WTC11 (cell line): ENCODE data around the gene UROC1. TPM values are rescaled to one million over a fixed set of nuclear protein-coding genes. Genes with fewer than 3 reads are reported as not detected.
A peak's percentile ranks its signal among the peaks of the same experiment; 100 is the strongest.

Experiments used
- ATAC-seq: fragments of 200-7000 bp; cut with Tn5 transposase; 2 replicates; pipeline ENCODE4 v1.10.0; 2021; ENCODE audit warnings: mild to moderate bottlenecking, moderate library complexity
- CTCF ChIA-PET: fragments of 300-600 bp; sonication (Branson Sonifier 250); formaldehyde crosslinking; loops from one replicate; lab custom pipeline; 2021; ENCODE audit warnings: antibody characterized with exemption; lab: Charles Lee
- POLR2A ChIA-PET: fragments of 350-600 bp; sonication (Branson Sonifier 250); formaldehyde crosslinking; loops from one replicate; lab custom pipeline; 2021; ENCODE audit warnings: antibody characterized with exemption; lab: Charles Lee
- DNase-seq: peaks from one replicate; pipeline ENCODE4 v3.0.0; 2021; ENCODE audit warnings: low spot score
- H3K27ac Mint-ChIP-seq: 2 replicates; pipeline ENCODE4 v1.8.0; 2021; ENCODE audit warnings: mixed read lengths
- H3K27me3 Mint-ChIP-seq: 2 replicates; pipeline ENCODE4 v1.8.0; 2021; ENCODE audit warnings: low read depth, mild to moderate bottlenecking, moderate library complexity, mixed read lengths
- H3K36me3 Mint-ChIP-seq: 2 replicates; pipeline ENCODE4 v1.8.0; 2021; ENCODE audit warnings: mixed read lengths
- H3K4me1 Mint-ChIP-seq: 2 replicates; pipeline ENCODE4 v1.8.0; 2022; ENCODE audit warnings: mixed read lengths
- H3K4me3 Mint-ChIP-seq: 2 replicates; pipeline ENCODE4 v1.8.0; 2021; ENCODE audit warnings: mild to moderate bottlenecking, moderate library complexity, mixed read lengths
- H3K9me3 Mint-ChIP-seq: 2 replicates; pipeline ENCODE4 v1.8.0; 2021; ENCODE audit warnings: mixed read lengths
- ATF1 ChIP-seq: sonication (generic); formaldehyde crosslinking; IDR thresholded peaks from 2 replicates; pipeline ENCODE4 v1.8.1; 2023; ENCODE audit warnings: mild to moderate bottlenecking, moderate library complexity, missing genetic modification reagents
- E2F4 ChIP-seq: sonication (generic); formaldehyde crosslinking; IDR thresholded peaks from 2 replicates; pipeline ENCODE4 v1.8.1; 2022; ENCODE audit warnings: low read depth, mild to moderate bottlenecking, moderate library complexity, missing genetic modification reagents, borderline replicate concordance
- ELF4 ChIP-seq: sonication (generic); formaldehyde crosslinking; IDR thresholded peaks from 2 replicates; pipeline ENCODE4 v1.8.1; 2022; ENCODE audit warnings: low read depth, mild to moderate bottlenecking, moderate library complexity, missing genetic modification reagents
- EMX1 ChIP-seq: fragments of 250-450 bp; sonication (Bioruptor Pico); IDR thresholded peaks from 2 replicates; pipeline ENCODE4 v1.8.0; 2021; ENCODE audit warnings: mild to moderate bottlenecking
- ETV6 ChIP-seq: sonication (generic); formaldehyde crosslinking; IDR thresholded peaks from 2 replicates; pipeline ENCODE4 v1.8.1; 2022; ENCODE audit warnings: mild to moderate bottlenecking, missing genetic modification reagents
- MXD4 ChIP-seq: fragments of 250-450 bp; sonication (Bioruptor Pico); IDR thresholded peaks from 2 replicates; pipeline ENCODE4 v1.8.0; 2021; ENCODE audit warnings: mild to moderate bottlenecking, moderate library complexity, borderline replicate concordance
- NFATC4 ChIP-seq: fragments of 250-450 bp; sonication (Bioruptor Pico); IDR thresholded peaks from 2 replicates; pipeline ENCODE4 v1.9.0; 2021; ENCODE audit warnings: mild to moderate bottlenecking
- NFE2L1 ChIP-seq: sonication (generic); formaldehyde crosslinking; IDR thresholded peaks from 2 replicates; pipeline ENCODE4 v1.8.1; 2023; ENCODE audit warnings: missing genetic modification reagents
- NFYB ChIP-seq: sonication (generic); formaldehyde crosslinking; conservative IDR thresholded peaks from 2 replicates; pipeline ENCODE4 v1.8.0; 2022; ENCODE audit warnings: low read depth, missing genetic modification reagents
- NR1H2 ChIP-seq: sonication (generic); formaldehyde crosslinking; IDR thresholded peaks from 2 replicates; pipeline ENCODE4 v1.9.0; 2021; ENCODE audit warnings: mild to moderate bottlenecking, moderate library complexity, missing genetic modification reagents
- NR3C1 ChIP-seq: sonication (generic); formaldehyde crosslinking; conservative IDR thresholded peaks from 2 replicates; pipeline ENCODE4 v1.8.1; 2023; ENCODE audit warnings: low read depth, mild to moderate bottlenecking, missing genetic modification reagents
- RORB ChIP-seq: fragments of 250-450 bp; sonication (Bioruptor Pico); IDR thresholded peaks from 2 replicates; pipeline ENCODE4 v1.9.0; 2021; ENCODE audit warnings: mild to moderate bottlenecking
- SMAD3 ChIP-seq: sonication (generic); formaldehyde crosslinking; IDR thresholded peaks from 2 replicates; pipeline ENCODE4 v1.8.0; 2022; ENCODE audit warnings: missing genetic modification reagents, mild to moderate bottlenecking, borderline replicate concordance
- TCF7 ChIP-seq: sonication (generic); formaldehyde crosslinking; IDR thresholded peaks from 2 replicates; pipeline ENCODE4 v1.8.0; 2022; ENCODE audit warnings: mild to moderate bottlenecking, low read depth, missing genetic modification reagents, moderate library complexity
- TEAD4 ChIP-seq: sonication (generic); formaldehyde crosslinking; IDR thresholded peaks from 2 replicates; pipeline ENCODE4 v1.8.0; 2022; ENCODE audit warnings: mild to moderate bottlenecking, missing genetic modification reagents
- TP53 ChIP-seq: sonication (generic); formaldehyde crosslinking; IDR thresholded peaks from 2 replicates; pipeline ENCODE4 v1.8.1; 2023; ENCODE audit warnings: mild to moderate bottlenecking, missing genetic modification reagents
- ZBTB21 ChIP-seq: sonication (generic); formaldehyde crosslinking; IDR thresholded peaks from 2 replicates; pipeline ENCODE4 v1.8.1; 2023; ENCODE audit warnings: mild to moderate bottlenecking, missing genetic modification reagents, borderline replicate concordance
- ZNF396 ChIP-seq: fragments of 250-450 bp; sonication (Bioruptor Pico); IDR thresholded peaks from 2 replicates; pipeline ENCODE4 v1.8.0; 2021; ENCODE audit warnings: mild to moderate bottlenecking, moderate library complexity, borderline replicate concordance
- ZNF532 ChIP-seq: fragments of 250-450 bp; sonication (Bioruptor Pico); IDR thresholded peaks from 2 replicates; pipeline ENCODE4 v1.9.0; 2021; ENCODE audit warnings: mild to moderate bottlenecking, borderline replicate concordance
- ZNF671 ChIP-seq: fragments of 250-450 bp; sonication (Bioruptor Pico); IDR thresholded peaks from 2 replicates; pipeline ENCODE4 v1.8.0; 2021; ENCODE audit warnings: mild to moderate bottlenecking
- total RNA-seq: library from RNA; stranded (reverse); gene quantifications from 3 replicates; pipeline ENCODE4 v1.2.3, GENCODE V29; 2021
- TF ChIP-seq, protein P1 (sequence below): sonication (generic); formaldehyde crosslinking; IDR thresholded peaks from 2 replicates; pipeline ENCODE4 v1.8.1; 2023; ENCODE audit warnings: mild to moderate bottlenecking, moderate library complexity, missing genetic modification reagents
- TF ChIP-seq, protein P2 (sequence below): sonication (generic); formaldehyde crosslinking; conservative IDR thresholded peaks from 2 replicates; pipeline ENCODE4 v1.8.1; 2022; ENCODE audit warnings: mild to moderate bottlenecking, missing genetic modification reagents
- TF ChIP-seq, protein P3 (sequence below): sonication (generic); formaldehyde crosslinking; IDR thresholded peaks from 2 replicates; pipeline ENCODE4 v1.8.1; 2022; ENCODE audit warnings: missing genetic modification reagents, borderline replicate concordance
- TF ChIP-seq, protein P4 (sequence below): sonication (generic); formaldehyde crosslinking; IDR thresholded peaks from 2 replicates; pipeline ENCODE4 v1.8.1; 2023; ENCODE audit warnings: mild to moderate bottlenecking, missing genetic modification reagents, moderate library complexity
- TF ChIP-seq, protein P5 (sequence below): sonication (generic); formaldehyde crosslinking; IDR thresholded peaks from 2 replicates; pipeline ENCODE4 v1.8.1; 2023; ENCODE audit warnings: mild to moderate bottlenecking, missing genetic modification reagents

UROC1 gene
- total RNA-seq, 1 experiment from 2014 or later = not detected

DNA sequence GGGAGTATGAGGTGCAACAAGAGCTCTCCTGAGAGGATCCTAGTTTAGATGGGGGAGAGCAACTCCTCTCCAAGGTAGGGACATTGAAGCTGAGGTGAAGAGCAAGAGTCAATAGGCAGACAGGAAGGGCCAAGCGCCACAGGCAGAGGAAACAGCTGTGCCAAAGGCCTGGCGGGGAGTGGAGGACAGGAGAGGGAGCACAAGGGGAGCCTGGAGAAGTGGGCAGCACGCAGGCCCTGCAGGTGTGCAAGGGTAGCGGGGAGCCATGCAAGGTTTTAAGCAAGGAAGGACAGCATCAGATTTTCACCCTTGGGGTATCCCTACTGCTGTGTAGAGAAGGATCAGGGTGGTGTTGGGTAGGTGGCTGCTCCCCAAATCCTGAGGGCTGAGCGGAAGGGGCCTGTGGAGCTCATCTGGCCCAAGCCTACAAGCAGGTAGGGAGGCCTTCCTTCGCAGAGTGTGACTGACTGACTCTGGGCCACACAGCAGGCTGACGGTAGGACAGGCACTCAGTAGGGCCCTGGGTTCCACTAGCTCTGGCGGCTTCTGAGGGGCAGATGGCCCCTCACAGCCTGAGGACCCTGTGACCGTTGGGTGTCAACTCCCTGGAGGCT lies 19.6 kb upstream of the UROC1 start:
- ATAC-seq (no peak), DNase-seq (peak; percentile 9)
- ChIA-PET CTCF (no interaction called here), POLR2A (no interaction called here)
- no peaks in the 10 kb centered on the region for H3K9me3 Mint-ChIP-seq
- H3K4me3 Mint-ChIP-seq = no peak overlapping the region
- 0 out of 2 replicates have a peak overlapping the region, but pooled peaks have one; percentile 12 for H3K27ac Mint-ChIP-seq
- TF ChIP-seq NR3C1 (CRISPR knock-in tag) (no peak), TCF7 (CRISPR knock-in tag) (no peak), NR1H2 (CRISPR knock-in tag) (no peak), E2F4 (CRISPR knock-in tag) (no peak), ELF4 (no peak), EMX1 (CRISPR knock-in tag) (no peak), NFE2L1 (CRISPR knock-in tag) (no peak), NFATC4 (CRISPR knock-in tag) (no peak), RORB (CRISPR knock-in tag) (no peak), ZNF532 (no peak), MXD4 (no peak)
- TF ChIP-seq, protein P1, sequence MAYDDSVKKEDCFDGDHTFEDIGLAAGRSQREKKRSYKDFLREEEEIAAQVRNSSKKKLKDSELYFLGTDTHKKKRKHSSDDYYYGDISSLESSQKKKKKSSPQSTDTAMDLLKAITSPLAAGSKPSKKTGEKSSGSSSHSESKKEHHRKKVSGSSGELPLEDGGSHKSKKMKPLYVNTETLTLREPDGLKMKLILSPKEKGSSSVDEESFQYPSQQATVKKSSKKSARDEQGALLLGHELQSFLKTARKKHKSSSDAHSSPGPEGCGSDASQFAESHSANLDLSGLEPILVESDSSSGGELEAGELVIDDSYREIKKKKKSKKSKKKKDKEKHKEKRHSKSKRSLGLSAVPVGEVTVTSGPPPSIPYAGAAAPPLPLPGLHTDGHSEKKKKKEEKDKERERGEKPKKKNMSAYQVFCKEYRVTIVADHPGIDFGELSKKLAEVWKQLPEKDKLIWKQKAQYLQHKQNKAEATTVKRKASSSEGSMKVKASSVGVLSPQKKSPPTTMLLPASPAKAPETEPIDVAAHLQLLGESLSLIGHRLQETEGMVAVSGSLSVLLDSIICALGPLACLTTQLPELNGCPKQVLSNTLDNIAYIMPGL (CRISPR knock-in tag) = no peak
- TF ChIP-seq, protein P2, sequence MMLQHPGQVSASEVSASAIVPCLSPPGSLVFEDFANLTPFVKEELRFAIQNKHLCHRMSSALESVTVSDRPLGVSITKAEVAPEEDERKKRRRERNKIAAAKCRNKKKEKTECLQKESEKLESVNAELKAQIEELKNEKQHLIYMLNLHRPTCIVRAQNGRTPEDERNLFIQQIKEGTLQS (CRISPR knock-in tag) = no peak
- H3K36me3 Mint-ChIP-seq = no peaks in the 10 kb centered on the region
- no peaks in the 10 kb centered on the region for H3K4me1 Mint-ChIP-seq
- no peaks in the 10 kb centered on the region for H3K27me3 Mint-ChIP-seq

GRCh38 chr3:126536126-126536525 lies 18.6 kb upstream of the UROC1 start:
- CTCF ChIA-PET = no interaction called here
- DNase-seq (peak; percentile 2), ATAC-seq (no peak)
- H3K27me3 Mint-ChIP-seq = no peaks in the 10 kb centered on the region
- no peak overlapping the region for H3K27ac Mint-ChIP-seq
- POLR2A ChIA-PET = interaction anchor here (0.5 kb wide), 1 partner anchor 351 kb away, joined by 3 read pairs; no protein-coding TSS in a partner anchor
- H3K4me1 Mint-ChIP-seq = no peaks in the 10 kb centered on the region
- H3K4me3 Mint-ChIP-seq = no peak overlapping the region
- TF ChIP-seq, protein P3, sequence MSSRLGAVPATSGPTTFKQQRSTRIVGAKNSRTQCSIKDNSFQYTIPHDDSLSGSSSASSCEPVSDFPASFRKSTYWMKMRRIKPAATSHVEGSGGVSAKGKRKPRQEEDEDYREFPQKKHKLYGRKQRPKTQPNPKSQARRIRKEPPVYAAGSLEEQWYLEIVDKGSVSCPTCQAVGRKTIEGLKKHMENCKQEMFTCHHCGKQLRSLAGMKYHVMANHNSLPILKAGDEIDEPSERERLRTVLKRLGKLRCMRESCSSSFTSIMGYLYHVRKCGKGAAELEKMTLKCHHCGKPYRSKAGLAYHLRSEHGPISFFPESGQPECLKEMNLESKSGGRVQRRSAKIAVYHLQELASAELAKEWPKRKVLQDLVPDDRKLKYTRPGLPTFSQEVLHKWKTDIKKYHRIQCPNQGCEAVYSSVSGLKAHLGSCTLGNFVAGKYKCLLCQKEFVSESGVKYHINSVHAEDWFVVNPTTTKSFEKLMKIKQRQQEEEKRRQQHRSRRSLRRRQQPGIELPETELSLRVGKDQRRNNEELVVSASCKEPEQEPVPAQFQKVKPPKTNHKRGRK (CRISPR knock-in tag) = no peak
- no peak for TF ChIP-seq ETV6 (CRISPR knock-in tag)
- TF ChIP-seq ZBTB21 (CRISPR knock-in tag) = no peak
- TF ChIP-seq, protein P4, sequence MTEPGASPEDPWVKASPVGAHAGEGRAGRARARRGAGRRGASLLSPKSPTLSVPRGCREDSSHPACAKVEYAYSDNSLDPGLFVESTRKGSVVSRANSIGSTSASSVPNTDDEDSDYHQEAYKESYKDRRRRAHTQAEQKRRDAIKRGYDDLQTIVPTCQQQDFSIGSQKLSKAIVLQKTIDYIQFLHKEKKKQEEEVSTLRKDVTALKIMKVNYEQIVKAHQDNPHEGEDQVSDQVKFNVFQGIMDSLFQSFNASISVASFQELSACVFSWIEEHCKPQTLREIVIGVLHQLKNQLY = no peak
- no peak for TF ChIP-seq NFATC4 (CRISPR knock-in tag)
- no peak for TF ChIP-seq ATF1 (CRISPR knock-in tag)
- no peak for TF ChIP-seq ZNF396
- TF ChIP-seq ZNF671 (CRISPR knock-in tag) = no peak
- TF ChIP-seq TEAD4 (CRISPR knock-in tag) = no peak
- TF ChIP-seq SMAD3 (CRISPR knock-in tag) = no peak
- no peak for TF ChIP-seq TP53 (CRISPR knock-in tag)
- TF ChIP-seq, protein P5, sequence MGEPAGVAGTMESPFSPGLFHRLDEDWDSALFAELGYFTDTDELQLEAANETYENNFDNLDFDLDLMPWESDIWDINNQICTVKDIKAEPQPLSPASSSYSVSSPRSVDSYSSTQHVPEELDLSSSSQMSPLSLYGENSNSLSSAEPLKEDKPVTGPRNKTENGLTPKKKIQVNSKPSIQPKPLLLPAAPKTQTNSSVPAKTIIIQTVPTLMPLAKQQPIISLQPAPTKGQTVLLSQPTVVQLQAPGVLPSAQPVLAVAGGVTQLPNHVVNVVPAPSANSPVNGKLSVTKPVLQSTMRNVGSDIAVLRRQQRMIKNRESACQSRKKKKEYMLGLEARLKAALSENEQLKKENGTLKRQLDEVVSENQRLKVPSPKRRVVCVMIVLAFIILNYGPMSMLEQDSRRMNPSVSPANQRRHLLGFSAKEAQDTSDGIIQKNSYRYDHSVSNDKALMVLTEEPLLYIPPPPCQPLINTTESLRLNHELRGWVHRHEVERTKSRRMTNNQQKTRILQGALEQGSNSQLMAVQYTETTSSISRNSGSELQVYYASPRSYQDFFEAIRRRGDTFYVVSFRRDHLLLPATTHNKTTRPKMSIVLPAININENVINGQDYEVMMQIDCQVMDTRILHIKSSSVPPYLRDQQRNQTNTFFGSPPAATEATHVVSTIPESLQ (CRISPR knock-in tag) = no peak
- no peak for TF ChIP-seq NFYB (CRISPR knock-in tag)
- TF ChIP-seq MXD4 = no peak
- no peaks in the 10 kb centered on the region for H3K36me3 Mint-ChIP-seq
- no peaks in the 10 kb centered on the region for H3K9me3 Mint-ChIP-seq
